H1 (cell line): ENCODE results near the gene SEMA4C. TPM values are rescaled to one million over a fixed set of nuclear protein-coding genes. Genes with fewer than 3 reads are reported as not detected.

Experiments used
- CBX8 ChIP-seq: fragments of 300-800, 300-1000 bp; sonication (generic); IDR thresholded peaks from 2 replicates; pipeline ENCODE4 v1.7.1; 2016; ENCODE audit warnings: low read depth, low read length, borderline replicate concordance
- CTBP2 ChIP-seq: IDR thresholded peaks from 2 replicates; pipeline ENCODE4 v1.7.0; 2011; ENCODE audit warnings: borderline replicate concordance, mild to moderate bottlenecking, moderate library complexity, mixed read lengths, low read length; ENCODE audit not compliant: insufficient read depth, insufficient read length
- SP1 ChIP-seq: IDR thresholded peaks from 2 replicates; pipeline ENCODE4 v1.6.1; 2011; ENCODE audit warnings: low read depth, low read length
- polyA plus RNA-seq, 7 experiments: library from polyadenylated mRNA; depleted of rRNA in 3 of 7; stranded (reverse) in 5 of 7; unstranded in 2 of 7; fragments of >200 nt in 5 of 7; fragments of 200-250 nt in 2 of 7; gene quantifications; 1 replicate in 5 of 7; 2 replicates in 1 of 7; 4 replicates in 1 of 7; pipeline versions ENCODE4 v1.2.1 to v1.2.3, GENCODE V29; 2011 to 2013; ENCODE audit warnings: missing spikeins in 2 of 7, mixed read lengths in 2 of 7
- total RNA-seq: library from RNA; stranded (reverse); fragmentation: NEBNext Ultra II Directional; extraction: Animal tissue kit (Norgen Biotek cat#: 25700); gene quantifications from 2 replicates; pipeline ENCODE4 v1.2.1, GENCODE V29; 2021
- TF ChIP-seq, protein P1 (sequence below): IDR thresholded peaks from 2 replicates; pipeline ENCODE4 v1.6.1; 2011; ENCODE audit warnings: low read length, improper control_type of control experiment
- TF ChIP-seq, protein P2 (sequence below): IDR thresholded peaks from 2 replicates; pipeline ENCODE4 v1.6.1; 2011; ENCODE audit warnings: low read depth, mild to moderate bottlenecking, low read length; ENCODE audit not compliant: insufficient read depth

Gene SEMA4C
- total and polyA plus RNA-seq, 2 of the 8 experiments (the other 6 are each of a cell fraction or from before 2014, with no cell fraction given) = 47.5 to 67.3 TPM

DNA sequence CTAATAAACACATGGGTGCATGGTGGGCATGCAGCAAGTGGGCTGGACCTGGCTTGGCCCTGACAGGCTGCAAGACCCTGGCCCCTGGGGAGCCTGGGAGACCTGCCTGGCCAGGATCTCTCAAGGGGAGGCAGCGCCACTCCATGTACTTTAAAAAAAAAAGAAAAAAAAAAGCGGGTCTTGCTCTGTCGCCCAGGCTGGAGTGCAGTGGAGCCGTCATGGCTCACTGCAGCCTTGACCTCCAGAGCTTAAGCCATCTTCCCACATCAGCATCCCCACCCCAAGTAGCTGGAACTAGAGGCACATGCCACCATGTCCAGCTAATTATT lies 29.5 kb upstream of the SEMA4C start (continued):
- TF ChIP-seq, protein P1, sequence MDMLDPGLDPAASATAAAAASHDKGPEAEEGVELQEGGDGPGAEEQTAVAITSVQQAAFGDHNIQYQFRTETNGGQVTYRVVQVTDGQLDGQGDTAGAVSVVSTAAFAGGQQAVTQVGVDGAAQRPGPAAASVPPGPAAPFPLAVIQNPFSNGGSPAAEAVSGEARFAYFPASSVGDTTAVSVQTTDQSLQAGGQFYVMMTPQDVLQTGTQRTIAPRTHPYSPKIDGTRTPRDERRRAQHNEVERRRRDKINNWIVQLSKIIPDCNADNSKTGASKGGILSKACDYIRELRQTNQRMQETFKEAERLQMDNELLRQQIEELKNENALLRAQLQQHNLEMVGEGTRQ = no peak
- TF ChIP-seq SP1 = no peak
- TF ChIP-seq, protein P2, sequence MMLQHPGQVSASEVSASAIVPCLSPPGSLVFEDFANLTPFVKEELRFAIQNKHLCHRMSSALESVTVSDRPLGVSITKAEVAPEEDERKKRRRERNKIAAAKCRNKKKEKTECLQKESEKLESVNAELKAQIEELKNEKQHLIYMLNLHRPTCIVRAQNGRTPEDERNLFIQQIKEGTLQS = no peak
- no peak for TF ChIP-seq CTBP2
- TF ChIP-seq CBX8 = no peak
